K562 (cell line): Measurements from ENCODE around the gene PTPRG. TPM values are rescaled to one million over a fixed set of nuclear protein-coding genes. Genes with fewer than 3 reads are reported as not detected.

Source experiments
- ATAC-seq: fragments of 200-7000 bp; cut with Tn5 transposase; 3 replicates; pipeline ENCODE4 v1.9.1; 2020; ENCODE audit warnings: moderate library complexity
- BruUV-seq: library from RNA; stranded (reverse); fragments of 400-500 nt; replicated peaks from 2 replicates; lab custom pipeline; 2021; lab: Mats Ljungman, UMichigan
- CTCF ChIA-PET: fragments of 300-600 bp; formaldehyde crosslinking; extraction: SDS; loops from one replicate; lab custom pipeline; 2021; ENCODE audit warnings: low intra/inter-chr PET ratio; lab: Yijun Ruan, JAX
- POLR2A ChIA-PET: fragments of 300-600, 350-650 bp; sonication (Branson Sonifier 250); formaldehyde crosslinking; extraction: SDS; loops from one replicate; lab custom pipeline; 2021; ENCODE audit warnings: antibody characterized with exemption, inconsistent platforms; lab: Yijun Ruan, JAX
- DNase-seq, 4 experiments: peaks; one replicate each; pipeline versions ENCODE4 v3.0.0 to v3.0.0-alpha.2; 2011 to 2018; ENCODE audit warnings: low spot score in 3 of 4, mixed read lengths in 3 of 4; ENCODE audit errors: extremely low read depth in 1 of 4
- FAIRE-seq: peaks from 2 replicates; lab custom pipeline; 2011; peaks lifted over from hg19 to GRCh38; lab: Jason Lieb, UNC
- H2AFZ ChIP-seq: 2 replicates; pipeline ENCODE4 v1.6.0; 2011; ENCODE audit warnings: low read depth, low read length, control low read depth, inconsistent platforms
- H3K27ac ChIP-seq: fragments of 200-600 bp; 3 replicates; pipeline ENCODE4 v1.8.0; 2011; ENCODE audit warnings: low read depth, mild to moderate bottlenecking, control low read depth, inconsistent platforms, low read length, moderate library complexity, mixed read lengths; ENCODE audit errors: extremely low read depth
- H3K27me3 ChIP-seq, 2 experiments: fragments of 300-600 bp in 1 of 2; 2 replicates in 1 of 2; 3 replicates in 1 of 2; pipeline versions ENCODE4 v1.6.0 to v1.8.0; 2011; ENCODE audit warnings: inconsistent platforms in 2 of 2, low read length in 2 of 2, mild to moderate bottlenecking in 1 of 2, mixed read lengths in 1 of 2, moderate library complexity in 1 of 2; ENCODE audit not compliant: control insufficient read depth in 2 of 2, insufficient read depth in 2 of 2
- H3K36me3 ChIP-seq: fragments of 300-600 bp; 3 replicates; pipeline ENCODE4 v1.8.0; 2011; ENCODE audit warnings: mild to moderate bottlenecking, low read length, inconsistent platforms; ENCODE audit not compliant: control insufficient read depth, insufficient read depth
- H3K4me1 ChIP-seq, 2 experiments: fragments of 200-600 bp in 1 of 2; replicated peaks in 1 of 2; 2 replicates in 1 of 2; 3 replicates in 1 of 2; pipeline versions ENCODE4 v1.5.1 to v1.8.0; 2011; ENCODE audit warnings: inconsistent platforms in 2 of 2, low read length in 2 of 2, mild to moderate bottlenecking in 1 of 2, mixed read lengths in 1 of 2, moderate library complexity in 1 of 2; ENCODE audit not compliant: control insufficient read depth in 2 of 2, insufficient read depth in 2 of 2
- H3K4me2 ChIP-seq: 2 replicates; pipeline ENCODE4 v1.6.1; 2011; ENCODE audit warnings: low read length, control low read depth, inconsistent platforms, mixed read lengths; ENCODE audit not compliant: insufficient read depth
- H3K4me3 ChIP-seq: fragments of 200-600 bp; sonication (generic), shearing (Covaris generic); 2 replicates; pipeline ENCODE4 v1.5.1; 2016; ENCODE audit warnings: control low read depth, inconsistent platforms
- H3K79me2 ChIP-seq: fragments of 200-600 bp; 3 replicates; pipeline ENCODE4 v1.8.0; 2011; ENCODE audit warnings: low read length, inconsistent platforms; ENCODE audit not compliant: control insufficient read depth, insufficient read depth
- H3K9ac ChIP-seq, 2 experiments: 2 replicates each; pipeline versions ENCODE4 v1.6.0 to v1.6.1; 2011; ENCODE audit warnings: low read depth in 2 of 2, low read length in 2 of 2, control low read depth in 1 of 2, inconsistent platforms in 1 of 2, mild to moderate bottlenecking in 1 of 2, mixed read lengths in 1 of 2; ENCODE audit not compliant: insufficient read depth in 1 of 2
- H3K9me1 ChIP-seq: one replicate; pipeline ENCODE4 v1.6.0; 2011; ENCODE audit warnings: inconsistent platforms, mild to moderate bottlenecking, low read length, moderate library complexity; ENCODE audit not compliant: control insufficient read depth, insufficient read depth
- H3K9me3 ChIP-seq: replicated peaks from 2 replicates; pipeline ENCODE4 v1.5.1; 2011; ENCODE audit warnings: low read depth, low read length, inconsistent platforms; ENCODE audit not compliant: control insufficient read depth, insufficient read depth
- H4K20me1 ChIP-seq: replicated peaks from 2 replicates; pipeline ENCODE4 v1.6.1; 2011; ENCODE audit warnings: low read length, inconsistent platforms, mixed read lengths; ENCODE audit not compliant: control insufficient read depth, insufficient read depth
- GABPB2 ChIP-seq: fragments of 250-450 bp; sonication (Bioruptor Pico); conservative IDR thresholded peaks from 2 replicates; pipeline ENCODE4 v1.5.1; 2021; ENCODE audit warnings: mild to moderate bottlenecking
- XRCC3 ChIP-seq: fragments of 450-650 bp; IDR thresholded peaks from 2 replicates; pipeline ENCODE4 v1.6.1; 2017; ENCODE audit warnings: mild to moderate bottlenecking, moderate library complexity
- ZNF644 ChIP-seq: fragments of 200-800 bp; sonication (Bioruptor generic); IDR thresholded peaks from 2 replicates; pipeline ENCODE4 v1.6.1; 2016; ENCODE audit warnings: low read depth, missing genetic modification characterization, missing compliant biosample characterization
- ZNF696 ChIP-seq: fragments of 250-450 bp; sonication (Bioruptor Pico); conservative IDR thresholded peaks from 2 replicates; pipeline ENCODE4 v1.4.0; 2020; ENCODE audit warnings: mild to moderate bottlenecking, moderate library complexity
- WGBS: fragments of 100-300 bp; shearing (Covaris generic); methylation state at CpG from one replicate; pipeline ENCODE4 v1.1.6; 2016; ENCODE audit warnings: low coverage, mixed read lengths; ENCODE audit not compliant: insufficient coverage; ENCODE audit errors: missing lambda C conversion rate; 5-methylcytosine and 5-hydroxymethylcytosine counted together
- in situ Hi-C: fragments of 300-500 bp; cut with MboI; formaldehyde crosslinking; loops from 4 replicates; pipeline ENCODE4 v1.15.0; 2018; ENCODE audit warnings: inconsistent platforms, mixed read lengths
- intact Hi-C: fragments of 100-400 bp; cut with micrococcal nuclease; formaldehyde crosslinking; loops from 2 replicates; pipeline ENCODE4 v1.14.2; 2022
- polyA plus RNA-seq, 8 experiments: library from polyadenylated mRNA; depleted of rRNA in 4 of 8; stranded (reverse) in 5 of 8; unstranded in 3 of 8; fragments of >200 nt; fragmentation: Nextera tagmentation in 2 of 8; fragmentation: Illumina TruSeq in 1 of 8; extraction: Ambion mirVana in 2 of 8; extraction: Trizol in 1 of 8; gene quantifications; 2 replicates each; pipeline versions ENCODE4 v1.2.1 to v1.2.3, GENCODE V29; 2011 to 2014; ENCODE audit warnings: inconsistent platforms in 1 of 8, missing spikeins in 1 of 8
- total RNA-seq, 7 experiments: library from RNA; depleted of rRNA in 6 of 7; stranded (reverse); fragments of >200 nt in 6 of 7; fragmentation: Illumina TruSeq in 2 of 7; extraction: Trizol in 2 of 7; gene quantifications; 2 replicates each; pipeline versions ENCODE4 v1.2.1 to v1.2.3, GENCODE V29; 2011 to 2021; ENCODE audit warnings: low replicate concordance in 1 of 7
- TF ChIP-seq, protein P1 (sequence below), 3 experiments: fragments of 200-800 bp in 1 of 3; fragments of 250-450 bp in 1 of 3; fragments of 450-650 bp in 1 of 3; sonication (Bioruptor Pico) in 1 of 3; sonication (Bioruptor generic) in 1 of 3; formaldehyde crosslinking in 1 of 3; IDR thresholded peaks; 2 replicates each; pipeline versions ENCODE4 v1.6.1 to v1.8.0; 2016 to 2022; ENCODE audit warnings: mild to moderate bottlenecking in 2 of 3, missing genetic modification characterization in 2 of 3, missing compliant biosample characterization in 1 of 3, moderate library complexity in 1 of 3

The PTPRG gene
- total and polyA plus RNA-seq, 9 of the 15 experiments (the other 6 are each of a cell fraction or from before 2014, with no cell fraction given): 0.16 TPM; not detected in 8

DNA sequence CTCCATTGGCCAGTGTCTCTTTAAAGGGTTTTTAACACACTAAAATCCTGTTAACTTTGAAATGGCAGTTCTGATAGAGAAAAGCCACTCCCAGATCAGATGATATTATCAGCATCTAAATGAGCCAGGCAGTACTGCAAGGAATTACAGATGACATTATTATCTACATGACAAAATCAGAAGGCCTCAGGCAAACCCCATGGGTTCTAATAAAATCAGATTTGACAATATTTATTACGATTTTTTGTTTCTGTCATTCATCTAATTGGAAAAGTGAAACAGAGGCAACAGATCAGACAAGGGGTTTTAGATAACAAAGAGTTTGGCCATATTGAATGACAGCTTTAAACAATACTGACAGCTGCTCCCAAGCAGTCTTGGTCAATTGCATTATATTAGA lies 699.3 kb downstream of the PTPRG start:
- H3K9me3 ChIP-seq: no peaks in the 10 kb centered on the region
- no peak overlapping the region for H3K4me3 ChIP-seq
- H3K36me3 ChIP-seq: no peaks in the 10 kb centered on the region
- no peaks in the 10 kb centered on the region for H3K4me1 ChIP-seq
- ChIA-PET CTCF (no interaction called here), POLR2A (no interaction called here)
- H3K27ac ChIP-seq: no peak overlapping the region
- in situ Hi-C loops (no loop called here), intact Hi-C loops (no loop called here)
- H4K20me1 ChIP-seq: no peaks in the 10 kb centered on the region
- H3K4me2 ChIP-seq: no peak overlapping the region
- H3K9ac ChIP-seq: no peak overlapping the region
- DNase-seq (no peak), FAIRE-seq (no peak), ATAC-seq (no peak)
- BruUV-seq: no TSS peak
- H3K9me1 ChIP-seq: no peaks in the 10 kb centered on the region
- H3K79me2 ChIP-seq: no peaks in the 10 kb centered on the region
- no peaks in the 10 kb centered on the region for H3K27me3 ChIP-seq
- H2AFZ ChIP-seq: no peak overlapping the region
- no peak for TF ChIP-seq ZNF696
- no peak for TF ChIP-seq ZNF644 (tag)
- TF ChIP-seq XRCC3: no peak
- 0% methylated on average over 1 of the region's 1 CpG for WGBS

DNA sequence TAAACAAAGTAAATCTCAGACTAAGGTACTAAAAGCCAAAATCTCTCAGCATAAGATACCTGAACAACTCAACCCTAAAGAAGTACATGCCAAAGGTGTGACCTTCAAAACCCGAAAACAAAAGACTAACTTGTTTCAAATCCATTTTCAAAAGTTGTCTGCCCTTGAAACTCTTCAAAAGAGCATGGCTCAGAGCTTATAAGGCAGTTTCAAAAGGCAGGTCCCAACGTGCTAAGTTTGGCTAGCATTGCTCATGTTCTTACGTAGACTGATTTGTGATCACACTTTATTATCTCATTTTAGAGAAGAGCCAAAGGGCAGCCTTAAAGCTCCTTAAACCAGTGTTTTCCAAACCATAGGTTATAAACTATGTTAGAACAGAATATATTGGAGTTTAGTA lies 699.8 kb downstream of the PTPRG start:
- no peaks in the 10 kb centered on the region for H3K27me3 ChIP-seq
- no peaks in the 10 kb centered on the region for H4K20me1 ChIP-seq
- H3K27ac ChIP-seq: no peak overlapping the region
- H3K79me2 ChIP-seq: no peaks in the 10 kb centered on the region
- no peaks in the 10 kb centered on the region for H3K9me1 ChIP-seq
- no peak overlapping the region for H3K9ac ChIP-seq
- H3K36me3 ChIP-seq: no peaks in the 10 kb centered on the region
- H3K4me1 ChIP-seq: no peaks in the 10 kb centered on the region
- WGBS: 2% methylated on average over 3 of the region's 3 CpGs
- intact Hi-C loops: no loop called here
- in situ Hi-C loops: no loop called here
- DNase-seq: no peak
- CTCF ChIA-PET: no interaction called here
- TF ChIP-seq, protein P1, sequence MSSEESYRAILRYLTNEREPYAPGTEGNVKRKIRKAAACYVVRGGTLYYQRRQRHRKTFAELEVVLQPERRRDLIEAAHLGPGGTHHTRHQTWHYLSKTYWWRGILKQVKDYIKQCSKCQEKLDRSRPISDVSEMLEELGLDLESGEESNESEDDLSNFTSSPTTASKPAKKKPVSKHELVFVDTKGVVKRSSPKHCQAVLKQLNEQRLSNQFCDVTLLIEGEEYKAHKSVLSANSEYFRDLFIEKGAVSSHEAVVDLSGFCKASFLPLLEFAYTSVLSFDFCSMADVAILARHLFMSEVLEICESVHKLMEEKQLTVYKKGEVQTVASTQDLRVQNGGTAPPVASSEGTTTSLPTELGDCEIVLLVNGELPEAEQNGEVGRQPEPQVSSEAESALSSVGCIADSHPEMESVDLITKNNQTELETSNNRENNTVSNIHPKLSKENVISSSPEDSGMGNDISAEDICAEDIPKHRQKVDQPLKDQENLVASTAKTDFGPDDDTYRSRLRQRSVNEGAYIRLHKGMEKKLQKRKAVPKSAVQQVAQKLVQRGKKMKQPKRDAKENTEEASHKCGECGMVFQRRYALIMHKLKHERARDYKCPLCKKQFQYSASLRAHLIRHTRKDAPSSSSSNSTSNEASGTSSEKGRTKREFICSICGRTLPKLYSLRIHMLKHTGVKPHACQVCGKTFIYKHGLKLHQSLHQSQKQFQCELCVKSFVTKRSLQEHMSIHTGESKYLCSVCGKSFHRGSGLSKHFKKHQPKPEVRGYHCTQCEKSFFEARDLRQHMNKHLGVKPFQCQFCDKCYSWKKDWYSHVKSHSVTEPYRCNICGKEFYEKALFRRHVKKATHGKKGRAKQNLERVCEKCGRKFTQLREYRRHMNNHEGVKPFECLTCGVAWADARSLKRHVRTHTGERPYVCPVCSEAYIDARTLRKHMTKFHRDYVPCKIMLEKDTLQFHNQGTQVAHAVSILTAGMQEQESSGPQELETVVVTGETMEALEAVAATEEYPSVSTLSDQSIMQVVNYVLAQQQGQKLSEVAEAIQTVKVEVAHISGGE (CRISPR knock-in tag; IDR thresholded peaks at IDR 0.05): 0 out of 6 replicates have a peak, but pooled peaks of 1 of the 3 experiments have one; percentile 27
- TF ChIP-seq GABPB2 (CRISPR knock-in tag): no peak
- TF ChIP-seq, all 486 proteins: peak for 1
- Histone ChIP-seq H3K4me3 (no peak overlapping the region), H2AFZ (no peak overlapping the region), H3K4me2 (no peak overlapping the region), H3K9me3 (no peaks in the 10 kb centered on the region)
- ATAC-seq: no peak
- POLR2A ChIA-PET: no interaction called here
- no peak for FAIRE-seq
- BruUV-seq: no TSS peak
